ENCODE measurements around the gene ST8SIA6.

GRCh38 chr10:17435953-17436352, 18.4 kb downstream of the ST8SIA6 start:
- TF ChIP-seq CTCF (IDR thresholded peaks at IDR 0.05; ENCODE audit: low read length), result no peak
- TF ChIP-seq EZH2 (optimal IDR thresholded peaks at IDR 0.05; ENCODE audit: low read depth, low read length), result no peak
- TF ChIP-seq EZH2phosphoT487 (IDR thresholded peaks at IDR 0.05; ENCODE audit: low read length), result no peak

Measured in MM.1S (cell line).